IPS-18a (cell line): Measurements from ENCODE around the gene CELSR1.

Experiments
- H3K27ac ChIP-seq: one replicate; pipeline ENCODE4 v1.5.1; 2013; ENCODE audit warnings: low read length
- H3K27me3 ChIP-seq: one replicate; pipeline ENCODE4 v1.6.1; 2013; ENCODE audit warnings: mild to moderate bottlenecking, low read length; ENCODE audit not compliant: control insufficient read depth, insufficient read depth
- H3K36me3 ChIP-seq: one replicate; pipeline ENCODE4 v1.6.1; 2013; ENCODE audit warnings: low read depth, low read length; ENCODE audit not compliant: control insufficient read depth
- H3K4me1 ChIP-seq: one replicate; pipeline ENCODE4 v1.6.1; 2013; ENCODE audit warnings: low read depth, low read length; ENCODE audit not compliant: control insufficient read depth
- H3K4me3 ChIP-seq: one replicate; pipeline ENCODE4 v1.5.1; 2013; ENCODE audit warnings: low read length
- H3K9ac ChIP-seq: one replicate; pipeline ENCODE4 v1.6.1; 2013; ENCODE audit warnings: mild to moderate bottlenecking, low read length, moderate library complexity
- H3K9me3 ChIP-seq: one replicate; pipeline ENCODE4 v1.6.1; 2013; ENCODE audit warnings: low read depth, low read length; ENCODE audit not compliant: control insufficient read depth

The CELSR1 gene

DNA sequence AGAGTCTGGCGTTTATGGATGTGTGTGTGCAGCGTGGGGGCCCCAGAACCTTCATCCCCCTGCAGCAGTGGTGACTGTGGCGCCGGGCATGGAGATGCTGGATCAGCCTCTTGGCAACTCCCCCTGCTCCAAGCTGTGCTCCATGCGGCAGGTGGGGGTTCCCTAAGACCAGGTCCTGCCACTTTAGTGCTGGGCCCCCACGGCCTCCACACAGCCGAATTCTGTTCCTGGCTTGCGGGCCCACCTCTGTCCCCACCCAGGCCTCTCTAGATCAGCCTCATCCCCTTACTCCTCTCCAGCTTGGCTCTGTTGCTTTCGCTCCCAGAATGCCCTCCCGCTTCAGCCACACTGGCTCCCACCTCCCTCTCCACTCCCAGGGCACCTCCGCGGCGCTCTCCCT, 142.3 kb downstream of the CELSR1 start:
- Histone ChIP-seq H3K27me3 (no peaks in the 10 kb centered on the region), H3K9me3 (no peaks in the 10 kb centered on the region), H3K36me3 (no peaks in the 10 kb centered on the region), H3K4me1 (no peaks in the 10 kb centered on the region), H3K27ac (no peak overlapping the region), H3K9ac (no peak overlapping the region), H3K4me3 (no peak overlapping the region)

DNA sequence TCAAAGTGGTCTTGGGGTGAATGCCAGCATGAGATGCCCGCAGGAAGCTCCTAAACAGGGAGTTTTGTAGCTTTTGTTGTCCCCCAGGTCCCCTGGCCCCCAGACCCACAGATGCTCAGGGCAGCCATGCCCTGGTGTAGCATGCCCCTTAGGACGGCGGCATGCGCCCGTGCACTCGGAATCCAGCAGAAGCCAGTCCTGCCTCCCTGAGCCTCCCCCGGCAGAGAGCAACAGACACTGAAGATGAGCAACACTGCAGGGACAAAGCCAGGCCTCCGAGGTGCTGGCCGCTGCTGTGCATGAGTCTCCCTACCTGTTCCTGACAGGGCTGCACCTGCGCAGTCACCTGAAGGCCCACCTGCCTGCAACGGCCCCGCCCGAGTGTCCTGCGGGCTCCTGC, 142.8 kb downstream of the CELSR1 start:
- Histone ChIP-seq H3K27ac (no peak overlapping the region), H3K9me3 (no peaks in the 10 kb centered on the region), H3K4me1 (no peaks in the 10 kb centered on the region), H3K36me3 (no peaks in the 10 kb centered on the region), H3K4me3 (no peak overlapping the region), H3K27me3 (no peaks in the 10 kb centered on the region), H3K9ac (no peak overlapping the region)

DNA sequence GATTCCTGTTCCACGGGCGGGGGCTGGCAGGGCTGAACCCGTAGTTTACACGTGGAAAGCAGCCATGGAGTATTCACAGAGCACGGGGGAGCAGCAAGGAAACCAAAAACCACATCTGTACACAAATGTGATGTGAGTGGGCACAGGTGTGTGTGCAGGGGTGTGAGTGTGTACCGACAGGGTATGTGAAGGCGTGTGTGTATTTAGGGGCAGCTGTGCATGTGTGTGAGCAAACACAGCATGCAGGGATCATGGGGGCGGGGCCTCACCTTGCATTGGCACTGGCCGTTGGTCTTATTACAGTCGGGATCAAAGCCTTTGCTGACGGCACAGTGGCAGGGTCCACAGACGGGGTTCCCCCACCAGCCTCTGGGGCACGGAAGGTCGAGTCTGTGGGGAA, 143.5 kb downstream of the CELSR1 start:
- H3K9me3 ChIP-seq, result no peaks in the 10 kb centered on the region
- no peak overlapping the region for H3K4me3 ChIP-seq
- H3K4me1 ChIP-seq, result no peaks in the 10 kb centered on the region
- no peaks in the 10 kb centered on the region for H3K27me3 ChIP-seq
- no peak overlapping the region for H3K27ac ChIP-seq
- no peaks in the 10 kb centered on the region for H3K36me3 ChIP-seq
- no peak overlapping the region for H3K9ac ChIP-seq

DNA sequence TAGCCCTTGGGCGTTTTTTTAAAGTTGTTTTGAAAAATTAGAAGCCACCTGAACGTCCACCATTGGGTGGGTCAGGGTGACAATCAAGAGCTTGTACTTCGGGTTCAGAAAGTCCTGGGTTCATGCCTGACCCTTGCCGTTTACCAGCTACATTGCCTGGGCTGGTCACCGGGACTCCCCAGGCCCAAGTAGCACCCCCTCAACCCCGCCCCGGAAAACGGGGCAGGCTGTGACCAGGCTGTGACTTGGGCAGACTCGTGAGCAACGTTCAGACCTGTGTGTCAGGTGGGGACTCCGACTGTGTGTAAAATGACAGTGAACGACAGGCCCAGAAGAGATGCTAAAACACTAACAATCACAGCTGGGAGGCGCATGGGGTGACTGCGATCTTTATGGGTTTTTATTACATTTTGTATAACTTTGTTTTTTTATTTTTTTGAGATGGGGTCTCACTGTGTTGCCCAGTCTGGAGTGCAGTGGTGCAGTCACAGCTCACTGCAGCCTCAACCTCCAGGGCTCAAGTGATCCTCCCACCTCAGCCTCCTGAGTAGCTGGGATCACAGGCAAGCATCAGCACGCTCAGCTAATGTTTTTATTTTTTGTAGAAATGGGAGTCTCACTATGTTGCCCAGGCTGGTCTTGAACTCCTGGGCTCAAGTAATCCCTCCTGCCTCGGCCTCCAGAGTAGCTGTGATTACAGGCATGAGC, 145.1 kb downstream of the CELSR1 start:
- no peaks in the 10 kb centered on the region for H3K27me3 ChIP-seq
- H3K4me1 ChIP-seq, result no peaks in the 10 kb centered on the region
- no peak overlapping the region for H3K9ac ChIP-seq
- H3K27ac ChIP-seq, result no peak overlapping the region
- H3K9me3 ChIP-seq, result no peaks in the 10 kb centered on the region
- no peaks in the 10 kb centered on the region for H3K36me3 ChIP-seq
- H3K4me3 ChIP-seq, result no peak overlapping the region

DNA sequence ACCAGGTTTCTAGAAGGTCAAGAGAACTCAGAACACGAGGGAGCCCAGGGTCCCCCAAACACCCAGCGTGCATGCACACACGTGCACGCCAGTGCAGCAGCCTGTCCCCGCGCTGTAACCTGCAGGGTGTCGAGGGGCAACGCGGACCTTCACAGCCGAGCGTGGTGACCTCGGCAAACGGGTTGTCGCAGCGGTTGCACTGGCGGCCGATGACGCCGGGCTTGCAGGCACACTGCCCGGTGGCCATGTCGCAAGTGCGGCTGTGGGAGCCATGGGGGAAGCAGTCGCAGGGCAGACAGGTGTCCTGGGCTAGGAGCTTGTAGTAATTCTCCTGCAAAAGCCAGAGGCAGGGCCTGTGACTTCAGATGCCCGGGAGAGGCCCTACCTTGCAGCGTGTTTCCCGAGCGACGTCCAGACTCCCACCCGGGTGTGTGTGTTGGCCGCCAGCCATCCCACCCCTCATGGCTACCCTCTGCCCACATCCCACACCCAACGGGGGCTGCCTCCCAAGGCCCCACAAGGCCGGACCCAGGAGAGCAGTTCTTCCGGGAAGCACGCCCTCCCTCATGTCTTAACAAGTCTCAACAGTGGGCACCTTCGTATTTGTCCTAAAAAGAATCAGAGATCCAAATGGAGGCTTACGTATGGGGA, 145.8 kb downstream of the CELSR1 start:
- Histone ChIP-seq H3K36me3 (no peaks in the 10 kb centered on the region), H3K27me3 (no peaks in the 10 kb centered on the region), H3K9me3 (no peaks in the 10 kb centered on the region), H3K27ac (no peak overlapping the region), H3K4me3 (no peak overlapping the region), H3K4me1 (no peaks in the 10 kb centered on the region), H3K9ac (no peak overlapping the region)

DNA sequence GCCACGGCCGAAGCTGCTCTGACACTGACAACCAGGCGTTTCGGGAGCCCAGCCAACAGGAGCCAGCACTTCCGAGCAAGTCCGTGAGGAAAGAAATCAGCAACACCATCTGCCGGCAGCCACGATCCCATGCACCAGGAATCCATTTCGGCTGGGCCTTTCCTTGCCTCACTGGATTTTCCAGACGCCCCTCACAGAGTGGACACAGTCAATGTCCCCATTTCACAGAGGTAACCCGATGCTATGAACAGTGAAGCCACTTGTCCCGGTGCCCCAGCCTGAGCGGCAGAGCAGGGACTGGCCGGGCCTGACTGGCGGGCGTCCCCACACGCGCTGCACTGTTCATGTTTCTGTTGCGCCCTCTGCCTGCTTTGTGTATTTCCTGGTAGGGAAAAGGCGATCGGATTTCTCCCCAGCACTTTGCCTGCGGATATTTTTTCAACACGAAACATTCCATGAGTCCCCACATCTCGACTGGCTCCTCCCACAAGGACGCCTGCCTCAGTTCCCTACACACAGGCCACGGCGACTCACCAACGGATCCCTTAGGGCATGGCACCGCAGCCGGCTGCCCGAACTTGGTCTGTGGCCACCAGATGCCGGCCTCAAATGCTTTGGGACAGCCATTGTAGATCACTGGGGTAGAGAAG, 146.6 kb downstream of the CELSR1 start:
- H3K27me3 ChIP-seq, result no peaks in the 10 kb centered on the region
- no peaks in the 10 kb centered on the region for H3K9me3 ChIP-seq
- H3K27ac ChIP-seq, result no peak overlapping the region
- no peaks in the 10 kb centered on the region for H3K36me3 ChIP-seq
- no peaks in the 10 kb centered on the region for H3K4me1 ChIP-seq
- H3K9ac ChIP-seq, result no peak overlapping the region
- no peak overlapping the region for H3K4me3 ChIP-seq

DNA sequence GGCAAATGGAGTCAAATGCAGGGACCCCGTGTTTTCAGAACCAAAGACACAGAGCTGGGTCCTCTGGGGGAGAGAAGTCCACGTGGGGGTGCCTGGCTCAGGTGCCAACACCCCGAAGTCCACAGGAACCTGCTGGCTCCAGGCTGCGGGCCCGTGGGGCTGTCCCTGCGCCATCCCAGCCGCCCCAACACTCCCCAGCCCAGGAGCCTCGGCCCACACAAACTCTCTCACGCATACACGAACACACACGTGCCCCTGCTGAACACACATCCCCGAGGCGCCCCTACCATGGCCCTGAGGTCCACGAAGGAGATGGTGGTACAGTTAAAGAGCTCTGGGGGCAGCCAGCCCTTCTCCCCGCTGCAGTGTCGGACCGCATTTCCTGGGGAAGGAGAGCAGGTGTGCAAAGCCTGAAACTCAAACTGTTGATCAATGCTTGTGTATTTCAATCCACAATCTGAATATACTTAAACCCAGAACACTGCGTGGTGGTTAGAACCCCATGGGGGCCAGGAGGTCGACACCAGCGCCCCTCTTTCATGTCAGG, 147.2 kb downstream of the CELSR1 start:
- Histone ChIP-seq H3K36me3 (no peaks in the 10 kb centered on the region), H3K9me3 (no peaks in the 10 kb centered on the region), H3K4me1 (no peaks in the 10 kb centered on the region), H3K4me3 (no peak overlapping the region), H3K27me3 (no peaks in the 10 kb centered on the region), H3K9ac (no peak overlapping the region), H3K27ac (no peak overlapping the region)

DNA sequence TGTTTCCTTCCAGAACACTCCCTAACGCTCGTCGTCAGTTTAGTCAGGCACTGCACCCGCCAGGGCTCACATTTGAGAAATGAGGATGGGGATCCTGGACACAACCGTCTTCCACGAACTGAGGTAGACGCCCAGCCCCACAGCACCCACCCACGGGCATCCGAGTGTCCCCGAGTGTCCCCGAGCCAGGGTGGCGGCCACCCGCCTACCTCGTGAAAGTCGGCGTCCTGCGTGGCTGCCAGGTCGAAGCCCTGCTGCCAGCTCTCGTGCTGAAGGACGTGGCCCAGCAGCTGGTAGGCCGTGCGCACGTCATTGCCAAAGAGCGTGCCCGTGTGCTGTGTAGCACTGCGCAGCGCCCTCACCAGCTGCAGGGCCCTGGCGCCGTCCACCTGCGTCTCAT, 148.3 kb downstream of the CELSR1 start:
- no peak overlapping the region for H3K27ac ChIP-seq
- H3K9ac ChIP-seq, result no peak overlapping the region
- no peaks in the 10 kb centered on the region for H3K27me3 ChIP-seq

DNA sequence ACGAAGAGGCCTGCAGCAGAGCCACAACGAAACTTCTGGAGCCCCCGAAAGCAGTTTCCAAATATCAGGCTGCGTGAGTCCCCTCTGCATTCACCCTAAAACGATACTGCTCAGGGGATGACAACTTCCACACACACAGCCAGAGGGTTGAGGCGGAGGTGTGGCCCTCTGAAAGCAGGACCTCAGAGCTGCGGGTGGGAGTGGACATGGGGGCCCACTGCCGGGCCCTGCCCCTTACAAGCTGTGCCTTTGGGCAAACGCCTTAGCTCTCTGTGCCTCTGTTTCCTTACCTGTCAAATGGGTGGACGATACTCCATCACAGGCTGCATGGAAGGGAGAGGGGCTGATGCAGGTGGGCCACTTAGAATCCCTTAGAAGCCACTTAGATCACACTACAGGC, 148.8 kb downstream of the CELSR1 start:
- H3K4me1 ChIP-seq, result no peaks in the 10 kb centered on the region
- no peaks in the 10 kb centered on the region for H3K27me3 ChIP-seq
- H3K27ac ChIP-seq, result no peak overlapping the region
- H3K4me3 ChIP-seq, result no peak overlapping the region
- no peaks in the 10 kb centered on the region for H3K9me3 ChIP-seq
- H3K9ac ChIP-seq, result no peak overlapping the region
- H3K36me3 ChIP-seq, result no peaks in the 10 kb centered on the region

More for the DNA sequence above, 148.3 kb downstream of the CELSR1 start:
- Histone ChIP-seq H3K4me1 (no peaks in the 10 kb centered on the region), H3K4me3 (no peak overlapping the region), H3K9me3 (no peaks in the 10 kb centered on the region), H3K36me3 (no peaks in the 10 kb centered on the region)

DNA sequence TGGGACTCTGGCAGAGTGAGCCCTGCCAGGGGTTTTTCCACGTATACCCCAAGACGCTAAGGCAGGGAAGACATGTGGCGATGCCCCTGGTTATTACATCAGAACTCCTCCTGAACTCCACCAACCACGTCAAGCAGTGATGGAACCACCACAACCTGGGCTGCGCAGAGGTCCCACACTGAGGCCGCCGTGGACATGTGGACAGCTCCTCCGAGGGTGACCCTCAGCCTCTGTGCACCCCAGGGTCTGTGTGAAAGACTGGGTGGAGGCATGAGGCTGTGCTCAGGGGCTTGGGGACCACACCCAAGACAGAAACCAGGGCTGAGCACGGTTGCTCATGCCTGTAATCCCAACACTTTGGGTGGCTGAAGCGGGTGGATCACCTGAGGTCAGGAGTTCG, 149.7 kb downstream of the CELSR1 start:
- no peak overlapping the region for H3K4me3 ChIP-seq
- H3K9me3 ChIP-seq, result no peaks in the 10 kb centered on the region
- no peak overlapping the region for H3K27ac ChIP-seq
- no peaks in the 10 kb centered on the region for H3K27me3 ChIP-seq
- no peaks in the 10 kb centered on the region for H3K4me1 ChIP-seq
- H3K36me3 ChIP-seq, result no peaks in the 10 kb centered on the region
- no peak overlapping the region for H3K9ac ChIP-seq

DNA sequence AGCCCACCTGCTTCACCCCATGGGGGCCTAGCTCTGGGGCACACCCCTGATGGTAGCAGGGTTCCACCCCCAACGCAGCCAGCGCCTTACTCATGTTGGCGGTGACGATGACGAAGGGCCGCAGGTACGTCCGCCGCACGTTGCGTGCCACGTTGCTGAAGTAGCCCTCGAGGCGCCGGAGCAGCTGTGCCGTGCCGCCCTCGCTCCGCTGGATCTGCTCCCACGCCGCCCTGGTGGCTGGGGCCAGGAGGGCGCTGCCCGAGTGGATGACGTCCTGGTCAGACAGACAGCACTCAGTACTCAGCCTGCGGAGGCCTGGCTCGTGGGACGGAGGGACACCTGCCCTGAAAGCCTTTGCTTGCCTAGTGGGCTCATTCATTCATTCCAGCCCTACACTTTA, 151.1 kb downstream of the CELSR1 start:
- H3K27ac ChIP-seq, result no peak overlapping the region
- H3K9me3 ChIP-seq, result no peaks in the 10 kb centered on the region
- H3K9ac ChIP-seq, result no peak overlapping the region
- H3K4me3 ChIP-seq, result no peak overlapping the region
- H3K36me3 ChIP-seq, result no peaks in the 10 kb centered on the region
- H3K27me3 ChIP-seq, result no peaks in the 10 kb centered on the region
- H3K4me1 ChIP-seq, result no peaks in the 10 kb centered on the region
